GM21367 (cell line): Measurements from ENCODE around the gene PTEN.

Experiments
- ATAC-seq: cut with Tn5 transposase; IDR thresholded peaks from one replicate; pipeline ENCODE4 v1.9.1; 2021; ENCODE audit not compliant: unreplicated experiment

Gene PTEN

GRCh38 chr10:87915989-87916388 lies 52.6 kb downstream of the PTEN start:
- ATAC-seq = no peak

- no peak for ATAC-seq
Observed at GRCh38 chr10:87916515-87916914, 53.1 kb downstream of the PTEN start.

DNA sequence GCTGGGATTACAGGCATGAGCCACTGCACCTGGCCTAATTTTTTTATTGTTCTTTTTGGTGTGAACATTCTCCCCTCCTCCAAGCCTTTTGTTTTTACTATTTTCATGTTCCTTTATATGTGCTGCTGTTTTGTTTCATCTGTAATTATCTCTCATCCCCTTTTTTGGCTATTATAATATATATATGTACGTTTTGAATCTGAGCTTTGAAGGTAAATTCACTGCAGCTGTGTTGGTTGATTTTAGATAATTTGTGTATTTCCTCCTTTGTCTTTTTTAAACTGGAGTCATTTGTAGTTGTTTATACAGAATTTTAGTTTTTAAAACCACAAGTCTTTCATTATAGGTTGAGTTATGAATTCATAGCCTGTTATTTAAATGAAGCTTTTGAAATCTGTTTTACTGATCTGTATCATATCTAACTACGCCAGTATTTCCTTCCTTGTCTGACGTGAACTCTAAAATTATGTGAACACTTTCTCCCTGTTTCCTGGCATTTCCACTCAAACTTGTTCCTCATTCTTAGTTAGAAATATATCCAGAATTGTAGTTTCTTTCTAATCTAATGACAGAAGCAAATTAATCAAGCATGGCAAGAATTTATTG lies 54.9 kb downstream of the PTEN start:
- no peak for ATAC-seq

- no peak for ATAC-seq
Observed at GRCh38 chr10:87920538-87920937, 57.1 kb downstream of the PTEN start.

DNA sequence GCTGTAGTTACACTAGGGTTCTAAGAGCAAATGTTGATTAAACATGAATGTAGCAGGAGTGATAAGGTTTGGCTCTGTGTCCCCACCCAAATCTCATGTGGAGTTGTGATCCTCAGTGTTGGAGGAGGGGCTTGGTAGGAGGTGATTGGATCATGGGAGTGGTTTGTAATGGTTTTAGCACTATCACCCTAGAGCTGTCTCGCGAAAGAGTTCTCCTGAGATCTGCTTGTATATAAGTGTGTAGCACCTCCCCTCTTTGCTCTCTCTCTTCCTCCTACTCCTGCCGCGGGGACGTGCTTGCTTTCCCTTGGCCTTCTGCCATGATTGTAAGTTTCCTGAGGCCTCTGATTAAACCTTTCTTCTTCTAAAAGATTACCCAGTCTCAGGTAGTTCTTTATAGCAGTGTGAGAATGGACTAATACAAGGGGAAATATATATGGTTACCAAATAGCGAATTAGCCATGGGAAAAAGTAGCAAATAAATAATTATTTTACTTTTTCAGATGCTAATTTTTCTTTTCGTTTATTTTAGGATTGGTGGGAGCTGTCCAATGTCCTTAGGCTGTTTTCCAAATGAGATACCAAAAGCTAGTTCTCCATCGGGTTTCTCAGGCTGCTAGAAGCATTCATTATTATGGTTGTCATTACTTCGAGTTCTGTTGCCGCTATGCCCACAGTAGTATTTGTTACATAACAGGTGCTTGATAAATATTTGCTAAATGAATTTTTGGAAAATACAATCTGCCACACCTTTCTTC lies 58.7 kb downstream of the PTEN start:
- no peak for ATAC-seq

DNA sequence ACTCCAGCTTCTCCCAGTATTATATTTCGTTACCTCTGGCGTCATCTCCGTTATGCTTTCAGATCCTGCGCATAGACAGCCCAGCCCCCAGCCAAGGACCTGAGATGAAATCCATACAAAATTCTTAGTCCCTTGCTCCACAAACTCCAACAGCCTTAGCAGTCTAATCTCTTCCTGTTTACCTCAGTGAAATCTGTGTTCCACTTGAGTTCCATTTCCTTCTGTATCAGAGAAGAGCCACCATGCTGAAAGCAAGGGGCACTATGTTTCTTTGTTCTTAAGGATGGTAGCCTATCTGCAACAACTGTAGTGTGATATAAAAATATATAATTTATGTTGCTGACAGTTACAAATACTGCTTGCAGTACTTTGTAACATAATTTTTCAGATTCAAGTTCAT lies 59.8 kb downstream of the PTEN start:
- no peak for ATAC-seq

GRCh38 chr10:87925570-87925969 lies 62.1 kb downstream of the PTEN start:
- ATAC-seq = no peak

DNA sequence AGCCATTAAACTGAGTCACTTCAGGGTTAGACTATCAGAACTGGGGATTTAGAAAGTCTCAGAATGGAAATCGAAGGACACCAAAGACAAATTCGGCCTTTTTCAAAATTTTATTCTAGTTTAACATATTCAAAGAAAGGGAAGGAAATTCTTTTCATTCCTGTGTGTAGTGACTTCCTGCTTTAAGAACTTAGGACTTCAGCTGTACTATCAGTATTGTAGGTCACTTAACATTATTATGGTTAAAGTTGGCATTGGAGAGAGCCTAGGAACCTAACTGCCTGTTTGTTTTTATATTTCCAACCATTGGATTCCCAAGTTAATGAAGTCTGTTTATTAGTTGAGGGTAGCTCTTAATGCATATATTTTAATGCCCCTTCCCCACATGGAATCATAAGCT lies 63.7 kb downstream of the PTEN start:
- ATAC-seq = no peak

DNA sequence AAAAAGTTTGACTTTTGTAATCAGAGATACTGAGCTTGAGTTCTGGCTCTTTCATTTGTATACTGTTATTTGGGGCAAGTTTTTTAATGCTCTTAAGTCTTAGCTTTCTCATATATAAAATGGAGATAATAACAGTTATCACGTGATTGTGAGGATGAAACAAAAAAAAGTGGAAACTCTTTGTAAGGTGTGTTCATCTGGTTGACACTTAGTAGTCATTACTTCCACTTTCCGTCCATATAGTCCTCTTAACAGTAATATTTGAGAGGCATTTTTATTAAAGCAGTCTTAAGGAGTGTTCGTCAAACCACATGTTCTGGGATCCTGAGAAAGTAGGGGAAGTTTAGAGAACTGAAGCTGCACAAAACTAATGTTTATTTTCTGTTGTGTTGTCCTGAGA lies 65.6 kb downstream of the PTEN start:
- ATAC-seq = no peak

GRCh38 chr10:87930141-87930540 lies 66.7 kb downstream of the PTEN start:
- ATAC-seq = no peak

- no peak for ATAC-seq
Observed at GRCh38 chr10:87930934-87931835, 67.8 kb downstream of the PTEN start.

DNA sequence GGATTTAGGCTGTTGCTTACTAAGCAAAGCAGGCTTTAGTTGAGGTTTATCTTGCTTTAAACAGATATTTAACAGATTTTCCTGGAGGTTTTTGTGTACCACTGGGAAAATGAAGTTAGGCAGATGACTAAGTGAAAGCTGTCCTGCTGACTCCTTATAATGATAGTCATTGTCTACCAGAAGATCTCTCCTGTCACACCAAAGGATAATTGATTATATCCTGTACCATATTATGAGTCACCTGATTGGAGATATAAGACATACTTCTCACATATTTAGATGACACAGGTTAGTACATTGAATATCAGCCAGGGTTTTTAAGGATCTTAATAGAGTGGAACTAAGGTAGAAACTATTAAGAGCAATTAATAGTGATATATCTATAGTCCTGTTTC lies 68.4 kb downstream of the PTEN start:
- ATAC-seq = no peak

- no peak for ATAC-seq
Observed at GRCh38 chr10:87935290-87936141, 72.1 kb downstream of the PTEN start.

GRCh38 chr10:87940210-87940609 lies 76.8 kb downstream of the PTEN start:
- ATAC-seq = no peak

- no peak for ATAC-seq
Observed at GRCh38 chr10:87942884-87943527, 79.6 kb downstream of the PTEN start.

DNA sequence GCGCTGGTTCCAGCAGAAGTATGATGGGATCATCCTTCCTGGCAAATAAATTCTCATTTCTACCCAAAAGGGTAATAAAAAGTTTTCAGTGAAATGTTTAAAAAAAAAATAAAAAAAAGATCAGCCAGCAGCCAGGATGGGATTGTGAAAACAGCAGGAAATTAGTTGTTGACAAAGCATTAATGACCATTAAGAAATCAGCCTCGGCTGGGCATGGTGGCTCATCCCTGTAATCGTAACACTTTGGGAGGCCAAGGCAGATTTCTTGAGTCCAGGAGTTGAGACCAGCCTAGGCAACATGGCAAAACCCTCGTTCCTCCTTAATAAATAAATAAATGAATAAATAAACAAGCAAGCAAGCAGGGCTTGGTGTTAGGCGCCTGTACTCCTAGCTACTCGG lies 82.6 kb downstream of the PTEN start:
- no peak for ATAC-seq

GRCh38 chr10:87952612-87953011 lies 89.2 kb downstream of the PTEN start:
- no peak for ATAC-seq

DNA sequence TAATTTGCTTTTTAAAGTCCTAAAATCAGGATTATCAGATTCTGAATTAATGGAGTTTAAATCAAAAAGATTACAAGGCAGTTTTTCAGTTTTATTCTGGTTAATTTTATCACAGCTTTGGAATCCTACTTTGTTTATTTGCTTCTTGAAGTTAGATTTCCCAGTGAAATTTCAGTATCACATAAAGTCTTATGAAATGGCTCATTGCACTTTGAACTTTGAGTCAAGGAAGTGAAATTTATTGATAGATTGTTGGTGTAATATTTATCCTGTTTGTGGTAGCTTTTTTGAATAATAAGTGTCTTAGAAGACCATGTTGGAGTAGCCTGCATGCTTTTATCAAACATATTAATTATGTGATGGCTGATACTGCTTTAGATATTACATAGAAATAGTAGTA lies 92.6 kb downstream of the PTEN start:
- no peak for ATAC-seq

GRCh38 chr10:87957702-87958101 lies 94.3 kb downstream of the PTEN start:
- ATAC-seq = no peak

- ATAC-seq = no peak
Observed at GRCh38 chr10:87960230-87960629, 96.8 kb downstream of the PTEN start.
